ENCODE measurements around the gene CARD6. TPM values are rescaled to one million over a fixed set of nuclear protein-coding genes. Genes with fewer than 3 reads are reported as not detected.
A peak's percentile ranks its signal among the peaks of the same experiment; 100 is the strongest.

CARD6 gene
- total and polyA plus RNA-seq, 10 of the 15 experiments (the other 5 are each of a cell fraction or from before 2014, with no cell fraction given) = 0.29 to 1.2 (median 0.62) TPM

DNA sequence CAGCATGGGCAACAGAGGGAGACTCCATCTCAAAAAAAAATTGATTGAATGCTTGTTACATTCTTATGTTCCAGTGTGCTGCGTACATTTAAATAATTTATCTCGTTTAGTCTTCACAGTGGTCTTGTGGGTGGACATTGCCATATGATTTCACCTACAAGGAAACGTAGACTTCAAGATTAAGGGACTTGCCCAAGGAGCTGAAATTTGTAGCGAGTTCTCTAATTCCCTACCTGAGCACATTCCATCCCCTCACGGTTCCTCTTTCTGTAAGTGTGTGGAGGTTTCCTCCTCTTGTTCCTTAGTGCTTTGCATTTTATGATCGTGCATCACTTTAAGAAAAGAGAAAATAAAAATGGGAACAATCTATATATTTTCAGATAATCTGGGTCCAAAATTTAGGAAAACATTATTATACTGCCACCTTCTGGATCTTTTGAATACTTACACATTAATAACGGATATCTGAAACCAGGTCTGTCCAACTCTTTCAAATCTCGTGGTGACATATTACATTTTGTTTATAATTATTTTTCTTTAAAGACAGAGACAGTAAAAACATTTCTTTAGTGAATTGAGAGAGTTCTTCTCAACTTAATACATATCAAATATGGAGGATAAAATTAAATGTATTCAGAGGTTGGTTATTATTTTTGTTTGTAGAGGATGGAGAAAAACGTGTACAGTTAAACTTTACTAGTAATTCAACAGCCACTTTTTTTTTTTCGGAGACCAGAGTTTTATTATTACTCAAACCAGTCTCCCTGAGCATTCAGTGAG lies 38.2 kb downstream of the CARD6 start (continued):
- TF ChIP-seq ZNF274 (IDR thresholded peaks at IDR 0.05; ENCODE audit: insufficient read depth, insufficient read length) (no peak), RFX5 (IDR thresholded peaks at IDR 0.05; ENCODE audit: low read depth, low read length) (no peak), SMC3 (IDR thresholded peaks at IDR 0.05; ENCODE audit: borderline replicate concordance, low read length) (peak; percentile 43; the same call in 1 of the 2 replicates), RAD51 (IDR thresholded peaks at IDR 0.05) (no peak), ZZZ3 (IDR thresholded peaks at IDR 0.05; ENCODE audit: control insufficient read depth, insufficient read length, low read depth) (no peak), GATAD2B (conservative IDR thresholded peaks at IDR 0.05; ENCODE audit: low read depth) (no peak), RAD21 (IDR thresholded peaks at IDR 0.05; ENCODE audit: insufficient read depth, low read depth, low read length) (peak; percentile 45; the same call in 1 of the 2 replicates)
- TF ChIP-seq, protein P1, sequence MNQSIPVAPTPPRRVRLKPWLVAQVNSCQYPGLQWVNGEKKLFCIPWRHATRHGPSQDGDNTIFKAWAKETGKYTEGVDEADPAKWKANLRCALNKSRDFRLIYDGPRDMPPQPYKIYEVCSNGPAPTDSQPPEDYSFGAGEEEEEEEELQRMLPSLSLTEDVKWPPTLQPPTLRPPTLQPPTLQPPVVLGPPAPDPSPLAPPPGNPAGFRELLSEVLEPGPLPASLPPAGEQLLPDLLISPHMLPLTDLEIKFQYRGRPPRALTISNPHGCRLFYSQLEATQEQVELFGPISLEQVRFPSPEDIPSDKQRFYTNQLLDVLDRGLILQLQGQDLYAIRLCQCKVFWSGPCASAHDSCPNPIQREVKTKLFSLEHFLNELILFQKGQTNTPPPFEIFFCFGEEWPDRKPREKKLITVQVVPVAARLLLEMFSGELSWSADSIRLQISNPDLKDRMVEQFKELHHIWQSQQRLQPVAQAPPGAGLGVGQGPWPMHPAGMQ (IDR thresholded peaks at IDR 0.05; ENCODE audit: borderline replicate concordance) = no peak
- TF ChIP-seq, protein P2, sequence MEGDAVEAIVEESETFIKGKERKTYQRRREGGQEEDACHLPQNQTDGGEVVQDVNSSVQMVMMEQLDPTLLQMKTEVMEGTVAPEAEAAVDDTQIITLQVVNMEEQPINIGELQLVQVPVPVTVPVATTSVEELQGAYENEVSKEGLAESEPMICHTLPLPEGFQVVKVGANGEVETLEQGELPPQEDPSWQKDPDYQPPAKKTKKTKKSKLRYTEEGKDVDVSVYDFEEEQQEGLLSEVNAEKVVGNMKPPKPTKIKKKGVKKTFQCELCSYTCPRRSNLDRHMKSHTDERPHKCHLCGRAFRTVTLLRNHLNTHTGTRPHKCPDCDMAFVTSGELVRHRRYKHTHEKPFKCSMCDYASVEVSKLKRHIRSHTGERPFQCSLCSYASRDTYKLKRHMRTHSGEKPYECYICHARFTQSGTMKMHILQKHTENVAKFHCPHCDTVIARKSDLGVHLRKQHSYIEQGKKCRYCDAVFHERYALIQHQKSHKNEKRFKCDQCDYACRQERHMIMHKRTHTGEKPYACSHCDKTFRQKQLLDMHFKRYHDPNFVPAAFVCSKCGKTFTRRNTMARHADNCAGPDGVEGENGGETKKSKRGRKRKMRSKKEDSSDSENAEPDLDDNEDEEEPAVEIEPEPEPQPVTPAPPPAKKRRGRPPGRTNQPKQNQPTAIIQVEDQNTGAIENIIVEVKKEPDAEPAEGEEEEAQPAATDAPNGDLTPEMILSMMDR (IDR thresholded peaks at IDR 0.05 in 2 of 3, conservative IDR thresholded peaks at IDR 0.05 in 1 of 3; ENCODE audit: control insufficient read depth in 2 of 3, extremely low read depth in 1 of 3, insufficient read depth in 1 of 3, low read depth in 3 of 3, low read length in 3 of 3) = peak; percentile 6 to 48 (median 46); a peak in 4 of 6 replicates
- TF ChIP-seq, protein P3, sequence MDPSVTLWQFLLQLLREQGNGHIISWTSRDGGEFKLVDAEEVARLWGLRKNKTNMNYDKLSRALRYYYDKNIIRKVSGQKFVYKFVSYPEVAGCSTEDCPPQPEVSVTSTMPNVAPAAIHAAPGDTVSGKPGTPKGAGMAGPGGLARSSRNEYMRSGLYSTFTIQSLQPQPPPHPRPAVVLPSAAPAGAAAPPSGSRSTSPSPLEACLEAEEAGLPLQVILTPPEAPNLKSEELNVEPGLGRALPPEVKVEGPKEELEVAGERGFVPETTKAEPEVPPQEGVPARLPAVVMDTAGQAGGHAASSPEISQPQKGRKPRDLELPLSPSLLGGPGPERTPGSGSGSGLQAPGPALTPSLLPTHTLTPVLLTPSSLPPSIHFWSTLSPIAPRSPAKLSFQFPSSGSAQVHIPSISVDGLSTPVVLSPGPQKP (IDR thresholded peaks at IDR 0.05; ENCODE audit: low read depth, low read length) = no peak

All from GM12878 (cell line).